ENCODE measurements around the gene S100A12.

S100A12 gene

GRCh38 chr1:153368495-153368894, 6.9 kb downstream of the S100A12 start:
- no peak for DNase-seq (ENCODE audit: low read depth, low spot score)

GRCh38 chr1:153367090-153367489, 8.3 kb downstream of the S100A12 start:
- no peak for DNase-seq (ENCODE audit: low read depth, low spot score)

GRCh38 chr1:153366261-153366660, 9.2 kb downstream of the S100A12 start:
- no peak for DNase-seq (ENCODE audit: low read depth, low spot score)

GRCh38 chr1:153365696-153366095, 9.7 kb downstream of the S100A12 start:
- no peak for DNase-seq (ENCODE audit: low read depth, low spot score)

GRCh38 chr1:153364766-153365666, 10.4 kb downstream of the S100A12 start:
- DNase-seq (ENCODE audit: low read depth, low spot score), result no peak

GRCh38 chr1:153364156-153364555, 11.3 kb downstream of the S100A12 start:
- DNase-seq (ENCODE audit: low read depth, low spot score), result no peak

- DNase-seq (ENCODE audit: low read depth, low spot score), result no peak
Measured at GRCh38 chr1:153363641-153364040, 11.8 kb downstream of the S100A12 start.

- no peak for DNase-seq (ENCODE audit: low read depth, low spot score)
Measured at GRCh38 chr1:153362187-153362775, 13.1 kb downstream of the S100A12 start.

- no peak for DNase-seq (ENCODE audit: low read depth, low spot score)
Measured at GRCh38 chr1:153361480-153362109, 13.8 kb downstream of the S100A12 start.

- DNase-seq (ENCODE audit: low read depth, low spot score), result no peak
Measured at GRCh38 chr1:153360592-153361479, 14.6 kb downstream of the S100A12 start.

GRCh38 chr1:153360190-153360589, 15.2 kb downstream of the S100A12 start:
- DNase-seq (ENCODE audit: low read depth, low spot score), result no peak

- DNase-seq (ENCODE audit: low read depth, low spot score), result no peak
Measured at GRCh38 chr1:153359241-153359640, 16.2 kb downstream of the S100A12 start.

GRCh38 chr1:153358691-153358975, 16.8 kb downstream of the S100A12 start:
- DNase-seq (ENCODE audit: low read depth, low spot score), result no peak

- DNase-seq (ENCODE audit: low read depth, low spot score), result no peak
Measured at GRCh38 chr1:153357853-153358690, 17.3 kb downstream of the S100A12 start, which contains the start of gene S100A9. TSS of gene S100A9 (plus strand) at chr1:153357854. CDS start at chr1:153358284, 430 bp downstream.

- no peak for DNase-seq (ENCODE audit: low read depth, low spot score)
Measured at GRCh38 chr1:153357076-153357852, 18.2 kb downstream of the S100A12 start.

GRCh38 chr1:153356392-153357075, 18.9 kb downstream of the S100A12 start:
- no peak for DNase-seq (ENCODE audit: low read depth, low spot score)

- no peak for DNase-seq (ENCODE audit: low read depth, low spot score)
Measured at GRCh38 chr1:153355445-153356071, 19.9 kb downstream of the S100A12 start.

- no peak for DNase-seq (ENCODE audit: low read depth, low spot score)
Measured at GRCh38 chr1:153354515-153355193, 20.8 kb downstream of the S100A12 start.

Data from activated naive CD8-positive, alpha-beta T cell treated with anti-CD3 and anti-CD28 coated beads, Interleukin-2, amount 50 U/mL, for 16 hours (primary cell).